Activated naive CD4-positive, alpha-beta T cell treated with anti-CD3 and anti-CD28 coated beads, Interleukin-2, amount 50 U/mL, for 16 hours (primary cell): ENCODE results near the gene RAC2.
A peak's percentile ranks its signal among the peaks of the same experiment; 100 is the strongest.
"Not testable (repeated sequence)": the region's sequence is repeated elsewhere in the genome, so short reads cannot be mapped to it uniquely, and the experiment has no call there.

Source experiments
- DNase-seq: peaks from one replicate; pipeline ENCODE4 v3.0.0-alpha.2; 2020

The RAC2 gene

DNA sequence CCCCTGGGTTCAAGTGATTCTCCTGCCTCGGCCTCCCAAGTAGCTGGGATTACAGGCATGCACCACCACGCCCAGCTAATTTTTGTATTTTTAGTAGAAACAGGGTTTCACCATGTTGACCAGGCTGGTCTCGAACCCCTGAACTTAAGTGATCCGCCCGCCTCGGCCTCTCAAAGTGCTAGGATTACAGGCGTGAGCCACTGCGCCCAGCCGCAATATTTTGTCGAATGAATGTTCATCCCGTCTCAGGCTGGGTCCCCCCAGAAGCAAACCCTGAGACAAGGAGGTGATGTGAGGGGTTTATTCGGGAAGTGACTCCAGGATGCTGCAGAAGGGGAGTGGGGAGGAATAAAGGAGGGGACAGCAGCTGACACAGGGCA is 10.7 kb downstream of the RAC2 start:
- not testable (repeated sequence) for DNase-seq

GRCh38 chr22:37232140-37232998 is 11.7 kb downstream of the RAC2 start:
- DNase-seq: no peak

DNA sequence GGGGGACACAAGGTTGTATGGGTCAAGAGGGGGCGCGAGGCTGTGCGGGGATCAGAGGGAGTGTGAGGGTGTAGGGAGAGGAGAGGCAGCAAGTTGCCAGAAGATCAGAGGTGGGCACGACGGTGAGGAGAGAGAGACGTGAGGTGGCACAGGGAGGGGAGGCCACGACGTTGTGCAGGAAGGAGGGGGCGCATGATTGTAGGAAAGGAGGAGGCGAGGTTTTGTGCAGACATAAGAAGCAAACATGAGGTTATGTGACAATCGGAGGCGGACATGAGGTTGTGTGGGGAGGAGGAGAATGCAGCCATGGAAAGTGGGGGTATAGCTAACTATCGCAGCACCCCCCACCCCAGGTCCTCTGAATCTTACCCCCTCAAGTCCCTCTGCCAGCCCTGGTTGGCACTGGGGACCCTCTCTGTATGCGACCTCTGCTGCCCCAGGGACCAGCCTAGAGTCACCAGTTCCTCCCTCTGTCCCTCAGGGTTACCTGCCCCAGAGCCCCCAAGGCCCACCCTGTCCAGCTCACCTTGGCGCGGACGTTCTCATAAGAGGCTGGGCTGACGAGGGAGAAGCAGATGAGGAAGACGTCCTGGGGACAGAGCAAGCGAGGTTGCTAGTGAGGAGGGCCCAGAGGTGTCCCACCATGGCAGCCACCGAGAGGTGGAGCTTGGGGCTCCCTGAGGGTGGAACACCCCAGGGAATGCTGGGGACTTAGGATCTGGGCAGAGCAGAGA is 12.5 kb downstream of the RAC2 start:
- peak; percentile 66 for DNase-seq

DNA sequence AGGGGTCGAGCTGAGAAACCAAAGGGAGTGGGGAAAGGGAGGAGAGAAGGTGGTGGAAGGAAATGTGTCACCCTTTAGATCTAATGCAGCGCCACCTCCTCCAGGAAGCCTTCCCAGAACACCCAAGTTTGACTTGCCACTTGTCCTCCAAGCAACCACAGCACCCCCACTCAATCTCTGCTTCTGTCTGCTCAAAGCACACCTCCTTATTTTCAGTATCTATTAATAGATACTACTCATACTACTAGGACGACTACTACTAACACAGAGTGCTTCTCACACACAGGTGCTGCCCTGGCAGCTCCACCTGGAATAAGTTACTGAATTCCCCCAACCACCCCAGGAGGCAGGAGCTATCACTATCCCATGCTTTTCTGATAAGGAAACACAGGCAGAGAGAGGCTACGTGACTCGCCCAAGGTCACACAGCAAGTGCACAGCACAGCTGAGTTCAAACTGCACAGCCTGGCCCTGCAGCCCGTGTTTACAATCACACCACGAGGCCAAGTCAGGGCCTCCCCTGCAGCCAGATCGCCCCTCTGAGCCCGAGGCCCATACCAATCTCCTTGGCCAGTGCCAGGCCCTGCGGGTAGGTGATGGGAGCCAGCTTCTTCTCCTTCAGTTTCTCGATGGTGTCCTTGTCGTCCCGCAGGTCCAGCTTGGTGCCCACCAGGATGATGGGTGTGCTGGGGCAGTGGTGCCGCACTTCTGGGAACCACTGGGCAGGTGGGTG is 13.2 kb downstream of the RAC2 start:
- peak; percentile 81 for DNase-seq

DNA sequence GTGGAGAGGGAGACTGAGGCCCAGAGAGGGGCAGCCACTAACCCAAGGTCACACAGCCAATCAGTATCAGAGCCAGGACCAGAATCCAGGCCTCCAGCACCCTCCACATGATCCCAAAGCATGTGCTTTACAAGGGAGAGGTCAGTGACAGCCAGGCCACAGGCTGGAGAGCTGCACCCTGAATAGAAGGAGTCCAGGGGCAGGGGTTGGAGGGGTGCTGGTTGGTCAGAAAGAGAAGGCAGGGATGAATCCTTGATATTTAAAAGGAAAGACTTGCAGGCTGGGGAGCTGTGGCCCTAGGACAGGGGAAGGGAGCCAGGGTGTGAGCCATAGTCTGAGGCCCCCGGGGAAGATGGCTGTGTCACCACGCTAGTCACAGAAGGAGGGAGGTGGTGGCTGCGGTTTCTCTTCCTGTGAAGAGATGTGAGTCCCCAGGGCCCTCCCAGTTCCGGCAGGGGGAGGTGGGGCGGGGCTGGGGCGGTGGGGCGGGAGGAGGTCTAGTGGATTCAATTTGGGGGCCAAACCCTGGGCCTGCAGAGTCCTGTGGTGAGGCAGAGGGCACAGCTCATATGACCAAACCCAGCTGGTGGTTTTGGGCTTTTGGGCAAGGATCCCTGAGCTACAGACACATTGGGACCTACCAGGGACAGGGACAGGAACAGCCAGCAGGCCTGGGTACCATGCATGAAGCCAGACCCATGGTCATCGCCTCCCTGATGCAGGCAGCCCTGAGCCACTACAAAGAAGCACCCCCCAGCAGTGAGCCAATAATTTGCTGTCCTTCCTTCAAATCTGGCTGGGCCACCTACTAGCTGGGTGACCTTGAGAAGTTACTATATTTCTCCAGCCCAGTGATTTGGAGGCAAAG is 14.0 kb downstream of the RAC2 start:
- DNase-seq: peak; percentile 89

DNA sequence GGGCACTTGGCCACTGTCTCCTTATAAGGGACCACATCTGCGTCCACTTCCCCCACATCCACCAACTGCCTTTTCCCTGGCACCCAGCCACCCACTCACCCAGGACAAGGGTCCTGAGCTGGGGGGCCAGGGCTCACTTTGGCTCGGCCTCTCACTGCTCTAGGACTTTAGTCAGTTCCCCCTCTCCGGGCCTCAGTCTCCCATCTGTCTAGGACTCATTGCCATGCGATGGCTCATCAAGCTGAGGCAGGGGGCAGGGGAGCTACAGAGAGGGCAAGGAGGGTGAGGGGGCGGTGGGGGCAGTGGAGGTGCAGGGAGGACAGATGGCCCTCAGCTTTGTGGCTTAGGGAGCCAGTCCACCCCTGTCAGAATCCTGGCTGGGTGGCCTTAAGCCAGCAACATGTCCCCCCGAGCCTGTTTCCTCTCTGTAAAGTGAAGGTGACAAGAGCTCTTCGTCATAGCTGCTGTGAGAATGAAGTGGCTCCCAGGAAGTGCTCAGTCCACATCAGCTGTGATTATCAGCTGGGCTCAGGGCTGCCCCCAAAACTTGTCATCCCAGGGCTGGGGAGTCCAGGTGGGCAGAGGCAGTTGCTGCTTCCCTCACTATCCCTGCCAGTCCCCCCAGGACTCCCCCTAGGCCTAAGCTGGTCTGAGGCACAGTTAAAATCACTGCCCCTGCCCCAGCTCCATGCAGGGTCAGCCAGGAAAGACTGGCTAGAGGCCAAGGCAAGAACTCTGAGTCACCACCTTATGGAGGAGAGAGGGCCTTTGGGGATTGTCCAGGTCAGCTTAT is 14.9 kb downstream of the RAC2 start:
- DNase-seq: no peak

DNA sequence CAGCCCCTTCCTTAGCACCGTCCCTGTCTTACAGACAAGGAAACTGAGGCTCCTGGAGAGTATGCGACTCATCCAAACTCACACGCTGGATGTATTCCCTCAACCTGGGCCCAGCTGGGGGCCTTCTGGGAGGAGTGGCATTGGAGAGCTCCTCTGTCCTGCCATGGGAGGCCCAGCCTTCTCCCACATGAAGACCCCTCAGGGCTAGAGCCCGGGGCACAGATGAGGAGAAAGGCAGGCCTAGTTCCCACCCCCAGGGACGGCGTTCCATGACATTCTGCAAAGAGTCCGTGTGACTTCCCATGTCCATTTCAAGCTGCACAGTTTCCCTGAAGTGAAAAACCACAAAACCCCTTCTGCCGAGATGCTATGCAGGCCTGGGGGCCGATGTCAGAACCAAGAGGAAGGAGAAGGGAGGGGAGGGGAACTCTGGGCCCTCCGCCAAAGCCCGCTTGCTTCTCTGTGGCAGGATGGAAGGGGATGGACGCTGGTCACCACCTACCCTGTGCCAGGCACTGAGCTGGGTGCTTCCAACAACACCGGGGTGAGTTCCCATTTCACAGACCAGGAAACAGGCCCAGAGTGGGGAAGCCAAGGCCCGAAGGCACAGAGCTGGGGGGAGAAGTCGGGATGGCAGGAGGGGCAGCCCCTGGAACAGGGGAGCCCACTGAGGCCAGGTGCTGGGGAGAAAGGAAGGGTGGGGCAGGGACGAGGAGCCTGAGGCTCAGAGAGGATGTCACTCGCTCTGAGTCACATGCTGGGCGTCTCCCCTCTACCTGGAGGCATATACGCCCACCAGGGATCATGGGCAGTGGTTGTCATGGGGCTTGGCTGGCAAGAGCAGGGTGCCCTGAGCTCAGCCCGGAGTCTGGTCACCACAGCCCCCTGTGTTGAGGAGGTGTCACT is 15.7 kb downstream of the RAC2 start:
- DNase-seq: peak; percentile 54

DNA sequence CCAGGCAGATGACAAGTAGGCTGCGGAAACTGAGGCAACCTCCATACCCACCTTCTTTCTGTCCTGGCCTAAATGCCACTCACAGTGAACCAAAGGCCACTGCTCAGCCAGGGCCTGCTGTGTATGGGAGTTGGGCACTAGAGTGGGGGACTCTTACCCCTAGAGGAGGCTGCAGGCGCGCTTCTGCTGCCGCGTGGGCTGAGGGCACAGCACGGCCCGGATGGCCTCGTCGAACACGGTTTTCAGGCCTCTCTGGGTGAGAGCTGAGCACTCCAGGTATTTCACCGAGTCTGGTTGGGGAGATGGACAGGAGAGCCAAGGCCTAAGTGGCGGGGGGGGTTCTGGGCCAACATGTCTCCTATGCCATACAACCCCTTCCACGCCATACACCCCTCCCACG is 17.6 kb downstream of the RAC2 start:
- DNase-seq: no peak

GRCh38 chr22:37226087-37226486 is 18.0 kb downstream of the RAC2 start:
- DNase-seq: no peak

DNA sequence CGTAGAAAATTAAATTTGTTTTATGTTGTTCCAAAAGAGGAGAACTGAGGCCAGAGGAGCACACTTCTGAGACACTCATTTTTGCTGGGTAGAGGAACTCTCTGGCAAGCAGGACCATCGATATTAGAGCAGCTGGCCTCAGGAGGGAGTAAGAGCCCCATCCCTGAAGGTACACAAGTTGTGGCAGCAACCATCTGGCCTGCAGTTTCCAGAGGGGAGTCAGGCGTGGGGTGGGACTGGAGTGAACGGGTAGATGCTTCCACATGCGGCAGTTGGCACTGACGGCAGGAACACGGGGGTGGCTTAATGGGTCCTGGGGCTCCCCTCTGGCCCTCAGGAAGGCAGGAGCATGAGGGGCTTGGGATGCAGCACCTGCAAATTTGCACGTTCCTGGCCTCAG is 18.6 kb downstream of the RAC2 start:
- DNase-seq: no peak

DNA sequence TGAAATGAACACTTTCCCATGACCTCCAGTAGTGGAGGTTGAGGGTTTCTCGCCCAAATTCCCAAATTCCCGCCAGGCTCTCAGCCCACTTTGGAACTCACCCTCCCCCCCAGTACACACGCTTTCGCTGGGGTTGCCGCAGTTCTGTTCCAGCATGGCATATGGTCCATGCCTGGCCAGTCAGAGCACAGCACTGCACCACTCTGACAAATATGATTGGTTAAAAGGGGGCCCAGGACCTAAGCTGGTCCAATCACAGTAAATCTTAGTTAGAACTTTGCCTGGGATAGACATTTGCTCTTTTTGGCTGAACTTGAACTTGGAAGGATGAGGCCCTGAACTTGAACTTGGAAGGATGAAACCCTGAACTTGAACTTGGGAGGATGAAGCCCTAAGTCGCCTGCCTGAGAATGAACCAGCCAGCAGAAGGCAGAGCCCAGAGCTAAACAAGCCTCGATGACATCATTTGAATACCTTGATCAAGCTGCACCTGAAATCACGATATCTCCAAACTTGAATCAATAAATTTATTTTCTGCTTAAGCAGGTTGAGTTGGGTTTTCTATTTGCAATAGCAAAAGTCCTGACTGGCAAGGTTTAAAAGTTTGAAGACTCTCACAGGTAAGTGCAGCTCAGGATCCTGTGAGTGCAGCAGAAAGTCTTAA is 19.2 kb downstream of the RAC2 start:
- no peak for DNase-seq

GRCh38 chr22:37223965-37224551 is 20.0 kb downstream of the RAC2 start:
- peak; percentile 51 for DNase-seq

DNA sequence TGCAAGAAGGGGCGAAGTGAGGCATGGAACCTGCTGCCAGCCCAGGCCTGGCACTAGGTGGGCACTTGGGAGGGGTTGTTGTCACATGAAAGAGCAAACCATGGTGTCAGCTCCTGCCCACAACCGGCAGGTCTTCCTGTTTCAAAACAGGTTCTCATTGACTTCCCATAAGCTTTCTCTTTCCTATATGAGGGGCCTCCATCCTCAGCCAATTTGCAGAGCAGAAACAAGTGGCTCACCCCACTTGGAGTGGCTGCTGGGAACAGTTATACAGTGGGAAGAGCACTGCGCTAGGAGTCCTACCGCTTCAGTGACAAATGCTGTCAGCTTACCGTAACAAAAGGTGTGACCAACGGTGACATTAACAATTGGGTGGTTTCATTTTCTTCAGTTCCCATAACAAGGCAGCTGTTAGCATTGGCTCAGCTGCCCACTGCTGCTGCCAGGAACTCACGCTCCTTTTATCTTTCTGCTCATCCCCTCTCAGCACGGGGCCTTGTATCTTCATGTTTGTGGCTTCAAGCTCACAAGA is 21.6 kb downstream of the RAC2 start:
- peak; percentile 45 for DNase-seq

DNA sequence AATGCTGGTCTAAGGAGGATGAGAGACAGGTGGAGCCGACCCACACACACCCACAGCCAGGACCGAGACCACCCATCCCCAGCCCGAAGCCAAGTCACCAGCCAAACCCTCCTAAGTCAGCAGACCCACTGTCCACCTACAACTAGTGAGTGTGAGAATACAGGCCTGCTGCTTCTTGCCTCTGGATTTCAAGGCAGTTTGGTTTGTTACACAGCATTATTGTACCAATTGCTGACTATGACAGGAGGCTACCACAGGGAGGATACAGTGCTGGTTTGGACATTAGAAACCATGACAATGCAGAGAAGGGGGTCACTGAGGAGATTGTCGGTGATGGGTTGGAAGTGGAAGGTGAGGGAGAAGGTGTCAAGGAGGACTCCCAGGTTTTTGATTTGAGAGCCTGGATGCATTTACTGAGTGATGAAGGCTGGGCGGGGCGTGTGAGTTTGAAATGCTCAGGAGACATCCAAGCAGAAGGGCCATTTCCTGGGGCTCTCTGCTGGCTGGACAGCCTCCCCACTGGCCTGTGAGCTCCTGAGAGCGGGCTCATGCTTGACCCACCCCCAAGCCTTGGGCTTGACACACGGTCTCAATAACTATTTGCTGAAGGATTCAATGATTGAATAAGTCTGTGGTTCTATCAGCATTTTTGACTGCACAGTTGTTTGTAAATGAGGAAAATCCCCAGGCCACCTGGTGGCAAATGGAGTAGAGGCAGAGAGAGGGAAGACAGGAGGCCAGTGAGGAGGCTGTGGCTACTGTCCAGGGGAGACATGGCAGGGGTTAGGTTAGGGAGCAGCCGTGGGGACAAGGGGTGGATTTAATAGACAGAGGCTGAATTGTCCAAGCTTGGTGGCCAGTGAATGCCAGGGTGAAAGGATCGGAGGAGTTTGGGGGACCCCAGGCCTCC is 22.4 kb downstream of the RAC2 start:
- DNase-seq: no peak

DNA sequence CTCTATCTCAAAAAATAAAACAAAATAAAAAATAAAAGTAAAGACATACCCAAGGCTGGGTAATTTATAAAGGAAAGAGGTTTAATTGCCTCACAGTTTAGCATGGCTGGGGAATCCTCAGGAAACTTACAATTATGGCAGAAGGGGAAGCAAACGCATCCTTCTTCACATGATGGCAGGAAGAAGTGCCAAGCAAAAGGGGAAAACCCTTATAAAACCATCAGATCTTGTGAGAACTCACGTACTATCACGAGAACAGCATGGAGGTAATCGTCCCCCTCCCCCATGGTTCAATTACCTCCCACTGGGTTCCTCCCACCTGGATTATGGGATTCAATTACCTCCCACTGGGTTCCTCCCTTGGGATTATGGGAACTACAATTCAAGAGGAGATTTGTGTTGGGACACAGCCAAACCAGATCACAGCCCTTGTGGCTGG is 23.5 kb downstream of the RAC2 start:
- no peak for DNase-seq

GRCh38 chr22:37219533-37219932 is 24.5 kb downstream of the RAC2 start:
- DNase-seq: no peak

- DNase-seq: peak; percentile 78
Measured at GRCh38 chr22:37218771-37219411, 25.2 kb downstream of the RAC2 start.

DNA sequence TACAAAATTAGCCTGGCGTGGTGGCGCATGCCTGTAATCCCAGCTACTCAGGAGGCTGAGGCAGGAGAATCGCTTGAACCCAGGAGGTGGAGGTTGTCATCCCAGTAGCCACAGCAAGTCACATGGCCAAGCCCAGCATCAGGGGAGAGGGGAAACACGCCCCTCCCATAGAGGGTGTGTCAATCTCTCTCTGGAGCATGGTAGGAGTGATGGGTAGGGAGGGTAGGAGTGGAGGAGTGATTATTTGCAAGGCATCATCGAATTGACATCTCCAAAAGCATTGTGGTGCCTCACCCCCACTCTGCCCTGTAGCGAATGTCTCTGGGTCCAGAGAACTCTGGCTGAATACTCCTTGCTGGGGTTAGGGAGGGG is 25.7 kb downstream of the RAC2 start:
- DNase-seq: no peak
